ENCODE measurements around the gene MAF. TPM values are rescaled to one million over a fixed set of nuclear protein-coding genes. Genes with fewer than 3 reads are reported as not detected.

The MAF gene
- total and polyA plus RNA-seq, 10 donors: 8.8 to 107 (median 60.6) TPM

DNA sequence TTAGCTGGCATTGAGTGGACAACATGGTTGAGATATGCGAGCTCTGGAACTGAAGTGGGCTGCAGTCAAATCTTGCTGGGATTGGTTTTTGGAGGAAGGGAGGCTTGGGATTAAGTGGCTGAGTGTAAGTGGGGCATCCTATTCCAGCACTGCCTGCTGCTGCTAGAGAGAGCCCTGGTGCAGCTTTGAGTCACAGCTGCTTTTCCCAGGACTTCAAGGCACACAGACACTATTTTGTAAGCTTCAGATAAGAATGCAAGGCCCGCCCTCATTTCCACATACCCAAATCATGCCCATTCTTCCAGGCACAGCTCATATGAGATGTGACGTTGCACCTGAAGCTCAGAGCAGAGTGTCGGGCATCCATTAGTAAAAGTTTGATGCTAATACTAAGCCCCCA, 10.2 kb upstream of the MAF start:
- Histone ChIP-seq H3K4me1 (no peaks in the 10 kb centered on the region), H3K4me3 (no peak overlapping the region), H3K27ac (no peak overlapping the region), H3K27me3 (replicated peaks in 1 of 7) (peaks cover 0 to 33% (median 0%) of the 10 kb centered on the region in 7 donors), H3K9me3 (no peaks in the 10 kb centered on the region), H3K36me3 (no peaks in the 10 kb centered on the region)
- TF ChIP-seq POLR2AphosphoS5 (IDR thresholded peaks at IDR 0.05) (no peak), POLR2A (IDR thresholded peaks at IDR 0.05) (no peak)
- TF ChIP-seq, protein P1, sequence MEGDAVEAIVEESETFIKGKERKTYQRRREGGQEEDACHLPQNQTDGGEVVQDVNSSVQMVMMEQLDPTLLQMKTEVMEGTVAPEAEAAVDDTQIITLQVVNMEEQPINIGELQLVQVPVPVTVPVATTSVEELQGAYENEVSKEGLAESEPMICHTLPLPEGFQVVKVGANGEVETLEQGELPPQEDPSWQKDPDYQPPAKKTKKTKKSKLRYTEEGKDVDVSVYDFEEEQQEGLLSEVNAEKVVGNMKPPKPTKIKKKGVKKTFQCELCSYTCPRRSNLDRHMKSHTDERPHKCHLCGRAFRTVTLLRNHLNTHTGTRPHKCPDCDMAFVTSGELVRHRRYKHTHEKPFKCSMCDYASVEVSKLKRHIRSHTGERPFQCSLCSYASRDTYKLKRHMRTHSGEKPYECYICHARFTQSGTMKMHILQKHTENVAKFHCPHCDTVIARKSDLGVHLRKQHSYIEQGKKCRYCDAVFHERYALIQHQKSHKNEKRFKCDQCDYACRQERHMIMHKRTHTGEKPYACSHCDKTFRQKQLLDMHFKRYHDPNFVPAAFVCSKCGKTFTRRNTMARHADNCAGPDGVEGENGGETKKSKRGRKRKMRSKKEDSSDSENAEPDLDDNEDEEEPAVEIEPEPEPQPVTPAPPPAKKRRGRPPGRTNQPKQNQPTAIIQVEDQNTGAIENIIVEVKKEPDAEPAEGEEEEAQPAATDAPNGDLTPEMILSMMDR (IDR thresholded peaks at IDR 0.05 in 8 of 11, conservative IDR thresholded peaks at IDR 0.05 in 3 of 11): no peak
- intact Hi-C loops (cut with DNase I; ENCODE audit: low total_unique reads): no loop called here
- DNase-seq: no peak
- WGBS, 5 donors: 83 to 94% (median 91%) methylated on average over 4 of the region's 4 CpGs

DNA sequence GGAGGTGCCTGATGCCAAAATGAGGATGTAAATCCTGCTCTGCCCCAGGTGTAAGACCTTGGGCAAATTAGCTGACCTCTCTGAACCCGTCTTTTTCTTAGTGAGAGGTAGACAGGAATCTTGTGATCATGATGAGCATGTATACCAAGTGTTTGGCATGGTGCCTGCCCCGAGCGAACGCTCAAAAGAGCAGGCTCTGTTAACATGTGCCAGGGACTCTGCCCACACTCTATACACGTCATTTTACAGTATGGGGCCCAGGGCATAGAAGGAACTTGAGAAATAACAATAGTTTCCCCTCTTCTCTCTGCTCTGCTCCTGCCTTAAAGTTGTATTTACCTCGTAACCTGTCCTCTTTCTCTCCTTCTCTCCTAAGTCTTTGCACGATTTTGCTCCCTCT, 9.3 kb upstream of the MAF start:
- H3K36me3 ChIP-seq: no peaks in the 10 kb centered on the region
- 52 to 79% (median 67%) methylated on average over 7 of the region's 7 CpGs for WGBS, 5 donors
- H3K4me1 ChIP-seq: no peaks in the 10 kb centered on the region
- H3K4me3 ChIP-seq: no peak overlapping the region
- no peaks in the 10 kb centered on the region for H3K9me3 ChIP-seq
- no peak for DNase-seq
- peaks cover 0 to 33% (median 0%) of the 10 kb centered on the region in 7 donors for H3K27me3 ChIP-seq (replicated peaks in 1 of 7)
- TF ChIP-seq POLR2AphosphoS5 (IDR thresholded peaks at IDR 0.05) (no peak), POLR2A (IDR thresholded peaks at IDR 0.05) (no peak)
- TF ChIP-seq, protein P1 (IDR thresholded peaks at IDR 0.05 in 8 of 11, conservative IDR thresholded peaks at IDR 0.05 in 3 of 11): no peak
- H3K27ac ChIP-seq: no peak overlapping the region
- intact Hi-C loops (cut with DNase I; ENCODE audit: low total_unique reads): loop anchor here (10.0 kb wide), 1 partner anchor 1485 kb away; no protein-coding TSS in a partner anchor

DNA sequence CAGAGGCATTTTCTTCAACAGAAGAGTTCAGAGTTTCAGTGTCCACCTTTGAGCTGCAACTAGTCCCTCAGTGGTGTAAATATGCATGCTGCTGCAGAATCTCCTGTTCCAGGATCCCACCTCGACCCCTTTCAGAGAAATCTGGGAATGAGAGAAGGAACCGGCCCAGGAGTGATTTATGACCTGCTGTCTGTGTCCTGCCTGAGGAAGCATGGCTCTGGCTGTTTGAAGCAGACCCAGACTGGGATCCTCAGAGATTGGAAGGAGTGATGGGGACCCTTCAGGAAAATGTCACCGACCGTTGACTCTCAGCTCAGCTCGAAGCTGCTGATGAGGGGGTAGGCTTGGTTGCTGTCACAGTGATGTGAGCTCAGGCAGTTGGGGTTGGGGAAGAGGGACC, 8.4 kb upstream of the MAF start:
- Histone ChIP-seq H3K9me3 (no peaks in the 10 kb centered on the region), H3K4me3 (no peak overlapping the region), H3K4me1 (peaks cover 0 to under 1% (median 0%) of the 10 kb centered on the region in 6 donors), H3K27ac (no peak overlapping the region), H3K27me3 (replicated peaks in 1 of 7) (peaks cover 0 to 37% (median 0%) of the 10 kb centered on the region in 7 donors), H3K36me3 (no peaks in the 10 kb centered on the region)
- DNase-seq: no peak
- 45 to 71% (median 59%) methylated on average over 5 of the region's 5 CpGs for WGBS, 5 donors
- TF ChIP-seq, protein P1 (IDR thresholded peaks at IDR 0.05 in 8 of 11, conservative IDR thresholded peaks at IDR 0.05 in 3 of 11): no peak
- no peak for TF ChIP-seq POLR2A (IDR thresholded peaks at IDR 0.05)
- no peak for TF ChIP-seq POLR2AphosphoS5 (IDR thresholded peaks at IDR 0.05)
- intact Hi-C loops (cut with DNase I; ENCODE audit: low total_unique reads): loop anchor here (10.0 kb wide), 1 partner anchor 1484 kb away; no protein-coding TSS in a partner anchor

DNA sequence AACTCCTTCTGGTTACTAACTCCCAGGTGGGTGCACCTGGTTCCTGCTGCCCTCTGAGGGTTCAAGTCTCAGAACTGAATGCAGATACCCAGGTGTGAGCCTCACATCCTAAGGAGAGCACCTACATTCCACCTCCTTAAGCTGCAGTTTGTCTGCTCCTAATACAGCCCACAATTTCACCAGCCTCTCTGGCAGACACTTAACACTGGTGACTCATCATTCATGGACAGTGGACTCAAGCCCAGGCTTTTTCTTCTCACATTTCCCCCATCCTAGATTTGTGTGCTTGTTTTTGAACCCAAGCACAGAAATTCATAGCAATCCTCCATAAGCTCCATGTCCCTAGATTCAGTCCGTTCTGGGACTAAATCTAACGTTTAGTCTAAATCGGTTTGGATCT, 7.0 kb upstream of the MAF start:
- no peak for DNase-seq
- Histone ChIP-seq H3K4me1 (peaks cover 0 to 14% (median 3%) of the 10 kb centered on the region in 6 donors), H3K27ac (no peak overlapping the region), H3K4me3 (no peak overlapping the region), H3K36me3 (no peaks in the 10 kb centered on the region), H3K9me3 (no peaks in the 10 kb centered on the region), H3K27me3 (replicated peaks in 1 of 7) (peaks cover 0 to 47% (median 0%) of the 10 kb centered on the region in 7 donors)
- intact Hi-C loops (cut with DNase I; ENCODE audit: low total_unique reads): loop anchor here (10.0 kb wide), 1 partner anchor 1483 kb away; no protein-coding TSS in a partner anchor
- TF ChIP-seq, protein P1 (IDR thresholded peaks at IDR 0.05 in 8 of 11, conservative IDR thresholded peaks at IDR 0.05 in 3 of 11): no peak
- TF ChIP-seq POLR2AphosphoS5 (IDR thresholded peaks at IDR 0.05): no peak
- no peak for TF ChIP-seq POLR2A (IDR thresholded peaks at IDR 0.05)
- 83 to 100% (median 90%) methylated on average over 3 of the region's 3 CpGs for WGBS, 5 donors
